Activated CD4-positive, alpha-beta memory T cell treated with anti-CD3 and anti-CD28 coated beads, Interleukin-2, amount 10 ng/mL, durations not matched to agents 7 days and 5 days (primary cell): ENCODE results near the gene C5AR2. TPM values are rescaled to one million over a fixed set of nuclear protein-coding genes. Genes with fewer than 3 reads are reported as not detected.
A peak's percentile ranks its signal among the peaks of the same experiment; 100 is the strongest.

Experiments
- CTCF ChIA-PET: fragments of 350-600 bp; sonication (Branson Sonifier 250); formaldehyde crosslinking; loops from one replicate; lab custom pipeline; 2021; ENCODE audit warnings: antibody characterized with exemption, inconsistent platforms; lab: Charles Lee
- POLR2A ChIA-PET: fragments of 350-600 bp; sonication (Branson Sonifier 250); formaldehyde crosslinking; loops from one replicate; lab custom pipeline; 2021; ENCODE audit warnings: antibody characterized with exemption; lab: Charles Lee
- DNase-seq: peaks from one replicate; pipeline ENCODE4 v3.0.0-alpha.2; 2020
- H3K27ac Mint-ChIP-seq: one replicate; pipeline ENCODE4 v1.8.0; 2021; ENCODE audit warnings: mild to moderate bottlenecking, mixed read lengths
- H3K27me3 Mint-ChIP-seq: one replicate; pipeline ENCODE4 v1.8.0; 2021; ENCODE audit warnings: mixed read lengths
- H3K36me3 Mint-ChIP-seq: one replicate; pipeline ENCODE4 v1.8.0; 2021; ENCODE audit warnings: low read depth, mixed read lengths
- H3K4me1 Mint-ChIP-seq: one replicate; pipeline ENCODE4 v1.8.0; 2021; ENCODE audit warnings: mixed read lengths
- H3K4me3 Mint-ChIP-seq: one replicate; pipeline ENCODE4 v1.8.0; 2021; ENCODE audit warnings: mild to moderate bottlenecking, mixed read lengths
- H3K9me3 Mint-ChIP-seq: one replicate; pipeline ENCODE4 v1.8.0; 2021; ENCODE audit warnings: mixed read lengths
- total RNA-seq, 2 experiments: library from RNA; stranded (reverse); gene quantifications; one replicate each; pipeline ENCODE4 v1.2.3, GENCODE V29; 2021

Gene C5AR2
- total RNA-seq, 2 experiments from 2014 or later, result 4.7 to 5.5 TPM

GRCh38 chr19:47310819-47311218, 21.2 kb upstream of the C5AR2 start:
- Mint-ChIP-seq H3K9me3 (no peaks in the 10 kb centered on the region), H3K36me3 (no peaks in the 10 kb centered on the region), H3K27ac (no peak overlapping the region), H3K4me3 (no peak overlapping the region), H3K4me1 (peaks cover 8% of the 10 kb centered on the region), H3K27me3 (peaks cover 15% of the 10 kb centered on the region)
- CTCF ChIA-PET, result interaction anchor here (0.6 kb wide), 1 partner anchor 123 kb away, joined by 3 read pairs; no protein-coding TSS in a partner anchor
- POLR2A ChIA-PET, result no interaction called here
- no peak for DNase-seq

DNA sequence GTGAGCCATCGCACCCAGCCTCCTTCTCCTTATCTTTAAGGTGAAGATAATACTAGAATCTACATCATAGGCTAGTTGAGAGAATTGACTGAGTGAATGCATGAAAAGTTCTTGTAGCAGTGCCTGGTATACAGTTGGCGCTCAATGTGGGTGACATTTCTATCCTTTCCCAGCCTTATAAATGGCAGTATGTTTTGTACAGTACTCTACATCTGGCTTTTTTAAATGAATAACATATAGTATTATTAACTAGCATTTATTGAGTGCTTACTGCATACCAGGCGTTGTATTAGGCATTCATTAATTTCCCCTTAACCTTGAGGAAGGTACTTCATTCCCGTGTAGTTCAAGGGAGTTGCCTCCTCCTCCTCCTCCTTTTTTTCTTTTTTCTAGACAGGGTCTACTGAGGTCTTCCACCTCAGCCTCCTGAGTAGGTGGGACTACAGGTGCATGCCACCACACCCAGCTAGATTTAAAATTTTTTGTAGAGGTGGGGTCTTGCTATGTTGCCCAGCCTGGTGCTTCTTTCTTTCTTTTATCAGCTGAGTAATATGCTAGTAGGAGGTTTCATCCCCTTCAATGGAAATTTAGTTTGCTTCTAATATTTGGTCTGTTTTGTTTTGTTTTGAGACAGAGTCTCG, 19.5 kb upstream of the C5AR2 start:
- POLR2A ChIA-PET, result no interaction called here
- H3K27me3 Mint-ChIP-seq, result peaks cover 16% of the 10 kb centered on the region

DNA sequence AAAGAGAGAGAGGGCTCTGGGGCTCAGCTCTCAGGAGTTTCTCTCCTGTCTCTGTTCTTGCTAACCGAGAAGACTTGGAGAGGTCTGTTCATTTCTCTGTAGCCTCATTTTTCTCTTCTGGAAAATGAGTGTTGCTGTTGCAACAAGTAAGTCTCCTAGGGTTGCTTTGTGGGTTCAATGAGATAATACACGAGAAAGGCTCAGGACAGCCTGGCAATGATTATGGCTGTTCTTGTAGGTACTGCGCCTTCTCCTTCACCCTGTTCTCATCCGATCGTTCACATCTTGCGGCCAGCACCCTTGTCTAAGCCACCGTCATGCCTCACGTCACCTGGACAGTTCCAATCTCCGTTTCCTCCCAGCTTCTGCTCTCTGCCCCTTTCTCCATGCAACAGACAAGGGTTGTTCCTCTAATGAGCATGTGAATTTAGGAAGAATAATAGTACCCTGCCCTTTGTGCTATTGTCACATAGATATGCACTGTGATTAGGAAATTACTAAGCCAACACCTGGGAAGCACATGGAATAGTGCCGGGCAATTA, 18.1 kb upstream of the C5AR2 start:
- POLR2A ChIA-PET, result no interaction called here

More for the DNA sequence above, 19.5 kb upstream of the C5AR2 start:
- Mint-ChIP-seq H3K4me3 (no peak overlapping the region), H3K27ac (no peak overlapping the region), H3K4me1 (peaks cover 8% of the 10 kb centered on the region), H3K9me3 (no peaks in the 10 kb centered on the region), H3K36me3 (no peaks in the 10 kb centered on the region)
- DNase-seq, result no peak
- CTCF ChIA-PET, result no interaction called here

DNA sequence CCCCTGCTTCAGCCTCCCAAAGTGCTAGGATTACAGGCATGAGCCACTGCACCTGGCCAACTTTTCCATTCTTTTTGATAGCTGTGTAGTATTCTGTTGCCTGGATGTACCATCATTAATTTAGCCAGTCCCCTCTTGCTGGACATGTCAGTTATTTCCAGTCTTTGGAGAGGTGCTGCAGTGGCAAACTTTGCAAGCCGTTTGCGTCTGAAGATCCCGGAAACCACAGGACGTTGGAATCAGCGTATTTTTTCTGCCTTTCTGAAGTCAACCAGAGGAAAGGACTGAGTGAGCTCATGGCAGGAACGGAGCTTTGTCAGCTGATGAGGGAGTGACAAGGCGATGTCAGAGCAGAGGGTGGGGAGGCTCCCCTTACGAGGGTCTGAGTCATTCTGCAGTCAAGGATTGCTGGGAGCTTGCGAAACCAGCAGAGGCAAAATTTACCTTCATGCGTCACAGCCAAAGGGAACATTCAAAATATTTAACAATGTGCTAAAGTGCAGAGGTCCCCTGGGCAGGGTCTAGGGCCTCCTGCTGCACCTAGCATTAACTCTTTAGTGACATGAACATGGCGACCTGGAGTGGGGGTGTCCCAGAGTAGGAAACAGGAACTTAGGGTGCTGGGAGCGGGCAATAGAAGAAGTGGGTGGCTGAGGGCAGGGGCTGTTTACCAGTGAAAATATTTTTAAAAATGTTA, 16.7 kb upstream of the C5AR2 start:
- no peak overlapping the region for H3K4me3 Mint-ChIP-seq
- peaks cover 18% of the 10 kb centered on the region for H3K27me3 Mint-ChIP-seq
- no peaks in the 10 kb centered on the region for H3K36me3 Mint-ChIP-seq
- POLR2A ChIA-PET, result interaction anchor here (0.8 to 0.9 kb wide), 2 partner anchors 13 to 20 kb away, joined by 3 read pairs; no protein-coding TSS in a partner anchor
- H3K9me3 Mint-ChIP-seq, result no peaks in the 10 kb centered on the region
- DNase-seq, result peak; percentile 26
- CTCF ChIA-PET, result interaction anchor here (1.1 to 1.6 kb wide), 2 partner anchors 10 to 34 kb away, joined by 4 to 11 read pairs; partner anchors contain the start of gene DHX34
- H3K27ac Mint-ChIP-seq, result no peak overlapping the region
- H3K4me1 Mint-ChIP-seq, result peaks cover 8% of the 10 kb centered on the region

More for the DNA sequence above, 18.1 kb upstream of the C5AR2 start:
- Mint-ChIP-seq H3K27me3 (peaks cover 17% of the 10 kb centered on the region), H3K36me3 (no peaks in the 10 kb centered on the region), H3K4me3 (no peak overlapping the region), H3K27ac (no peak overlapping the region), H3K4me1 (peaks cover 8% of the 10 kb centered on the region), H3K9me3 (no peaks in the 10 kb centered on the region)
- DNase-seq, result no peak
- CTCF ChIA-PET, result no interaction called here

DNA sequence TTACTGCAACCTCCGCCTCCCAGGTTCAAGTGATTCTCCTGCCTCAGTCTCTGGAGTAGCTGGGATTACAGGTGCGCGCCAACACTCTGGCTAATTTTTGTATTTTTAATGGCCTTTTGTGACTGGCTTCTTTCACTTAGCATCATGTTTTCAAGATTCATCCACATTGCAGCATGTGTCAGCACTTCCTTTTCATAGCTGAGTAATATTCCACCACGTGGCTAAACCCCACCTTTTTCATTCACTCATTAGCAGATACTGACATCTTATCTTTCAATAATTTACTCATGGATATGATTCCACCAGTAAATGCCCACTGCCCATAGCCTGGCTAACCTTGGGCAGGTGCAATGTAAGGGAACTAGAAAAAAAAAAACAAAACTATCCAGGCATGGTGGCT, 15.5 kb upstream of the C5AR2 start:
- H3K4me1 Mint-ChIP-seq, result peaks cover 8% of the 10 kb centered on the region

DNA sequence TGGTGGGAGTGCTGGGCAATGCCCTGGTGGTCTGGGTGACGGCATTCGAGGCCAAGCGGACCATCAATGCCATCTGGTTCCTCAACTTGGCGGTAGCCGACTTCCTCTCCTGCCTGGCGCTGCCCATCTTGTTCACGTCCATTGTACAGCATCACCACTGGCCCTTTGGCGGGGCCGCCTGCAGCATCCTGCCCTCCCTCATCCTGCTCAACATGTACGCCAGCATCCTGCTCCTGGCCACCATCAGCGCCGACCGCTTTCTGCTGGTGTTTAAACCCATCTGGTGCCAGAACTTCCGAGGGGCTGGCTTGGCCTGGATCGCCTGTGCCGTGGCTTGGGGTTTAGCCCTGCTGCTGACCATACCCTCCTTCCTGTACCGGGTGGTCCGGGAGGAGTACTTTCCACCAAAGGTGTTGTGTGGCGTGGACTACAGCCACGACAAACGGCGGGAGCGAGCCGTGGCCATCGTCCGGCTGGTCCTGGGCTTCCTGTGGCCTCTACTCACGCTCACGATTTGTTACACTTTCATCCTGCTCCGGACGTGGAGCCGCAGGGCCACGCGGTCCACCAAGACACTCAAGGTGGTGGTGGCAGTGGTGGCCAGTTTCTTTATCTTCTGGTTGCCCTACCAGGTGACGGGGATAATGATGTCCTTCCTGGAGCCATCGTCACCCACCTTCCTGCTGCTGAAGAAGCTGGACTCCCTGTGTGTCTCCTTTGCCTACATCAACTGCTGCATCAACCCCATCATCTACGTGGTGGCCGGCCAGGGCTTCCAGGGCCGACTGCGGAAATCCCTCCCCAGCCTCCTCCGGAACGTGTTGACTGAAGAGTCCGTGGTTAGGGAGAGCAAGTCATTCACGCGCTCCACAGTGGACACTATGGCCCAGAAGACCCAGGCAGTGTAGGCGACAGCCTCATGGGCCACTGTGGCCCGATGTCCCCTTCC, 11.8 kb upstream of the C5AR2 start:
- Mint-ChIP-seq H3K9me3 (no peaks in the 10 kb centered on the region), H3K27ac (no peak overlapping the region), H3K4me3 (no peak overlapping the region), H3K4me1 (peaks cover 11% of the 10 kb centered on the region), H3K36me3 (no peaks in the 10 kb centered on the region), H3K27me3 (peaks cover 32% of the 10 kb centered on the region)
- ChIA-PET CTCF (no interaction called here), POLR2A (no interaction called here)
- no peak for DNase-seq

More for the DNA sequence above, 15.5 kb upstream of the C5AR2 start:
- ChIA-PET POLR2A (interaction anchor here (1.5 kb wide), 1 partner anchor 14 kb away, joined by 4 read pairs; no protein-coding TSS in a partner anchor), CTCF (interaction anchor here (1.4 to 2.9 kb wide), 2 partner anchors 33 to 75 kb away, joined by 8 to 10 read pairs; partner anchors contain the start of gene DHX34)
- Mint-ChIP-seq H3K9me3 (no peaks in the 10 kb centered on the region), H3K36me3 (no peaks in the 10 kb centered on the region), H3K27ac (no peak overlapping the region), H3K4me3 (no peak overlapping the region), H3K27me3 (peaks cover 21% of the 10 kb centered on the region)
- DNase-seq, result no peak

DNA sequence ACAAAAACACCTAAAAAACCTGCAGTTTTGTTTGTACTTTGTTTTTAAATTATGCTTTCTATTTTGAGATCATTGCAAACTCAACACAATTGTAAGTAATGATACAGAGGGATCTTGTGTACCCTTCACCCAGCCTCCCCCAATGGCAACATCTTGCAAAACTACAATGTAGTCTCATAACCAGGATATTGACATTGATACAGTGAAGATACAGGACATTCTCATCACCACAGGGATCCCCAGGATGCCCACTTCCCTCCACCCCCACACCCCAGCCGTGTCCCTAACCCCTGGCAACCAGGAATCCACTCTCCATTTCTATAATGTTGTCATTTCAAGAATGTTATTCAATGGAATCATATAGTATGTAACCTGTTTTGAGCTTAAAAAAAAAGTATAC, 10.3 kb upstream of the C5AR2 start:
- ChIA-PET CTCF (no interaction called here), POLR2A (no interaction called here)
- Mint-ChIP-seq H3K9me3 (no peaks in the 10 kb centered on the region), H3K27me3 (peaks cover 29% of the 10 kb centered on the region), H3K36me3 (no peaks in the 10 kb centered on the region), H3K4me3 (no peak overlapping the region), H3K4me1 (peaks cover 4% of the 10 kb centered on the region), H3K27ac (no peak overlapping the region)
- no peak for DNase-seq

GRCh38 chr19:47322058-47322457, 9.9 kb upstream of the C5AR2 start:
- ChIA-PET CTCF (no interaction called here), POLR2A (no interaction called here)
- H3K27ac Mint-ChIP-seq, result no peak overlapping the region
- no peaks in the 10 kb centered on the region for H3K36me3 Mint-ChIP-seq
- no peak overlapping the region for H3K4me3 Mint-ChIP-seq
- DNase-seq, result no peak
- no peaks in the 10 kb centered on the region for H3K9me3 Mint-ChIP-seq
- peaks cover 29% of the 10 kb centered on the region for H3K27me3 Mint-ChIP-seq
- peaks cover 4% of the 10 kb centered on the region for H3K4me1 Mint-ChIP-seq

DNA sequence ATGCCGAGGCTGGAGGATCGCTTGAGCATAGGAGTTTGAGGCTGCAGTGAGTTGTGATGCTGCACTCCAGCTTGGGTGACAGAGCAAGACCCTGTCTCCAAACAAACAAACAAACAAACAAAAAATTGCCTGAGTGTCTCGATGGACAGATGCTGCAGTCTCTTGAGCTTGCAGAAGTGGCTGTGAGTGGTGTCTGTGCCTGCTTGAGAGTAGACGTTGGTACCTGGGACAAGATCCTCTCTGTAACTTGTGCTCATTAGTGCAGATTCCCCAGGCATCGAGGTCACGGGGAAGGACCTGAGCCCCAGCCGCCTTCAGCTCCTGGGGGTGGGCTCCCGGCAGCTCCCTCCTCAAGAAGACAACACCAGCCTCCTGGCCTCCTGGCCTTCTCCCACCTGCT, 8.6 kb upstream of the C5AR2 start:
- ChIA-PET POLR2A (no interaction called here), CTCF (interaction anchor here (0.7 to 0.9 kb wide), 4 partner anchors 12 to 207 kb away, joined by 3 read pairs; partner anchors contain the start of gene DHX34)
- H3K27me3 Mint-ChIP-seq, result peaks cover 29% of the 10 kb centered on the region
- no peaks in the 10 kb centered on the region for H3K36me3 Mint-ChIP-seq
- H3K9me3 Mint-ChIP-seq, result no peaks in the 10 kb centered on the region
- H3K4me1 Mint-ChIP-seq, result peaks cover 4% of the 10 kb centered on the region
- DNase-seq, result no peak
- H3K27ac Mint-ChIP-seq, result no peak overlapping the region
- H3K4me3 Mint-ChIP-seq, result no peak overlapping the region

DNA sequence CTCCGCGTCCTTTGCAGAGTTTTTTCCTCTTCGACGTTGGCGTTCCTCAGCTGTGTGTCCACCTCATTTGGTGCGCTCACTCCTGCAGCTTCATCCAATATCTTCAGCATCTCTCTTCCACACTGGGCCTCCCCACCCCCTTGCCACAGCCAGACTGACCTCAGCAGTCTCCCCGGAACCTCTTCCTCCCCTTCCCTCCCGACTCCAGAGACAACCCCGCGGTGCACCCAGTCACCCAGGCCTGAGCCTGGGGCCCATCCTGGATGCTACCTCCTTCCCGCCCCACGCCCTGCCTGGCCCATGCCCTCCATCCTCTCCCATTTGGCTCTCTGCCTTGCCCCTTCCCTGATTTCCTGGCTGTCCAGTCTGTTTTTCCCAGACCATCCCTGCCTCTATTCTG, 8.1 kb upstream of the C5AR2 start:
- ChIA-PET CTCF (interaction anchor here (0.6 to 0.7 kb wide), 2 partner anchors 110 to 207 kb away, joined by 3 read pairs; no protein-coding TSS in a partner anchor), POLR2A (no interaction called here)
- Mint-ChIP-seq H3K27me3 (peaks cover 29% of the 10 kb centered on the region), H3K27ac (no peak overlapping the region), H3K9me3 (no peaks in the 10 kb centered on the region), H3K4me1 (peaks cover 4% of the 10 kb centered on the region), H3K36me3 (no peaks in the 10 kb centered on the region), H3K4me3 (no peak overlapping the region)
- no peak for DNase-seq

DNA sequence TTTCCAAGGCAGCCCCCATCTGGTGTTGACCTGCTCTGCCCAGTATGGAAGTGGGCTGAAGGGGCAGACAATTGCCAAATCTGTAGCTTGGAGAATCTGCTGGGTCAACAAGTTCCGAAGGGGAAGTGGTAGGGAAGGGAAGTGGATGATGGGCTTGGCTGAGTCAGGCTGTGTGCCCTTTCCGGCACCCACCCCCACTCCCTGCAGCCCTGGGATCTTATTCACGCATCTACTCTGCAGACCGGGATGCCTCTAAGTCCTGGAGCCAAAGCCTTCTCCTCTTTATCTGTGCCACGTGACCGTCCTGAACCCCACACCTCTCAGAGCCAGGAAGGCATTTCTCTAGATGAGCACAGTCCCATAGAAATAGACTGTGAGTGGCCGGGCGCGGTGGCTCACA, 7.5 kb upstream of the C5AR2 start:
- POLR2A ChIA-PET, result no interaction called here
- H3K9me3 Mint-ChIP-seq, result no peaks in the 10 kb centered on the region
- H3K4me3 Mint-ChIP-seq, result no peak overlapping the region
- peaks cover 4% of the 10 kb centered on the region for H3K4me1 Mint-ChIP-seq
- H3K36me3 Mint-ChIP-seq, result no peaks in the 10 kb centered on the region
- CTCF ChIA-PET, result interaction anchor here (0.6 kb wide), 1 partner anchor 110 kb away, joined by 3 read pairs; no protein-coding TSS in a partner anchor
- DNase-seq, result no peak
- peaks cover 29% of the 10 kb centered on the region for H3K27me3 Mint-ChIP-seq
- no peak overlapping the region for H3K27ac Mint-ChIP-seq

DNA sequence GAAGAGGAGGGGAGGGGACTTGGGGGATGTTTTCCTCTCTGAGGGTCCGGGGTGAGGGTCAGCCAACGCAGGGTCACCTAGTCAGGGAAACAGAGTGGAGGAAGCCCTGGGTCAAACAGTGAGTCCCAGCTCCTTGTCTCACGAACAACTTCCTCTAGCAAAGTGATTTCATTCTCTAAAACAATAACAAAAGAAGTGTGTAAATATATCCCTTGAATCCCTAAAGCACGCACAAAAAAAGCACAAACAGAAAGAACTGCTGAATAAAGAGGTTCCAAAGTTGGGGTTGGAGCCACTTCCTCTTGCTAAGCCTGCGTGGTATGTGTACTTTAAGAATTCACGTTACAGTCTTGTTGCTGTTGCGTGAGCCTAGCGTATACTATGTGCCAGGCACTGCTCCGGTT, 1.5 kb upstream of the C5AR2 start:
- H3K9me3 Mint-ChIP-seq, result peaks cover 2% of the 10 kb centered on the region
- POLR2A ChIA-PET, result interaction anchor here (0.6 to 1.6 kb wide), 5 partner anchors 13 to 382 kb away, joined by 3 to 4 read pairs (median 3); partner anchors contain the start of gene DHX34
- peak overlapping the region; percentile 68 for H3K27ac Mint-ChIP-seq

More for the DNA sequence above, 1.5 kb upstream of the C5AR2 start:
- Mint-ChIP-seq H3K27me3 (peaks cover 8% of the 10 kb centered on the region), H3K4me3 (no peak overlapping the region), H3K4me1 (peaks cover 26% of the 10 kb centered on the region), H3K36me3 (peaks cover 2% of the 10 kb centered on the region)
- DNase-seq, result no peak
- CTCF ChIA-PET, result interaction anchor here (1.0 to 2.7 kb wide), 4 partner anchors 19 to 61 kb away, joined by 3 to 20 read pairs (median 3); partner anchors contain the start of gene DHX34
